NCI-H187 (cell line): ENCODE data around the gene PCK2.

Experiments used
- DNase-seq, 2 experiments: peaks; one replicate each; lab custom pipeline; 2025; lab: John Stamatoyannopoulos, UW

The PCK2 gene

DNA sequence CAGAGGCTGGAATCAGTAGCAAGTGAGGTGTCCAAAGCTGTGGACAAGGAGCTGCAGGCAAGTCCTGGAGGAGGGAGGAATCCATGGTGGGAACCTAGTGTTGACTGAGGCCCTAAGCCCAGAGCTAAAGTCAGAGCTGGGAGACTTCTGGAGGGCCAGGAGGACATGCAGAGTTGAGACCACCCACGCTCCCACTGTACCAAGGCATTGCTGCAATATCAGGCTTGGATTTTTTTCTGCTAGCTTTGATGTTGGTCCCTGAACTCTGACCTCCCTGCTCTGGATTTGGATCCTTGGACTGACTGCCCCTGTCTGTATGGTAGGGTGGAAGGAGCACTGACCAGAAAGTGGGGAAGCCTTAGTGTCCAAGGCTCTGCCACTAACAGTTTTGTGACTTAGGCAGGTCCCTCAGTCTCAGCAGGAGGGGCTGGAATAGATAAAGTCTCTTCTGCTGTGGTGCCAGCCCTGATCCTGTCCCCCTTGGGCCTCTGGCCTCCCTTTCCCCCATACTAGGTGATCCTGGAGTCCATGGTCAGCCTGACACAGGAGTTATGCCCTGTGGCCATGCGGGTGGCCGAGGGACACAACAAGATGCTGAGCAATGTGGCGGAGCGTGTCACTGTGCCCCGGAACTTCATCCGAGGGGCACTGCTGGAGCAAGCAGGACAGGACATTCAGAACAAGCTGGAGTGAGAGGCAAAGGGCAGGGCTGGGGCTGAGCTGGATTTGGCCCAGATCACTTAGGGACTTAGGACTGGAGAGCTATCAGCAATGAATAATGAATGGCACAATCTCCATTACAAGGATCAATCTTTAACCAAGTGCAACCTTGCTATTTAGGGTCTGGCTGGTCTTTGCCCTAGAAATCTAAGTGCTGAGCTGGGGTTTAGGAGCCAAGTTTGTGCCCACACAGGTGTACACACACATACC, 32.9 kb upstream of the PCK2 start:
- no peak for DNase-seq

DNA sequence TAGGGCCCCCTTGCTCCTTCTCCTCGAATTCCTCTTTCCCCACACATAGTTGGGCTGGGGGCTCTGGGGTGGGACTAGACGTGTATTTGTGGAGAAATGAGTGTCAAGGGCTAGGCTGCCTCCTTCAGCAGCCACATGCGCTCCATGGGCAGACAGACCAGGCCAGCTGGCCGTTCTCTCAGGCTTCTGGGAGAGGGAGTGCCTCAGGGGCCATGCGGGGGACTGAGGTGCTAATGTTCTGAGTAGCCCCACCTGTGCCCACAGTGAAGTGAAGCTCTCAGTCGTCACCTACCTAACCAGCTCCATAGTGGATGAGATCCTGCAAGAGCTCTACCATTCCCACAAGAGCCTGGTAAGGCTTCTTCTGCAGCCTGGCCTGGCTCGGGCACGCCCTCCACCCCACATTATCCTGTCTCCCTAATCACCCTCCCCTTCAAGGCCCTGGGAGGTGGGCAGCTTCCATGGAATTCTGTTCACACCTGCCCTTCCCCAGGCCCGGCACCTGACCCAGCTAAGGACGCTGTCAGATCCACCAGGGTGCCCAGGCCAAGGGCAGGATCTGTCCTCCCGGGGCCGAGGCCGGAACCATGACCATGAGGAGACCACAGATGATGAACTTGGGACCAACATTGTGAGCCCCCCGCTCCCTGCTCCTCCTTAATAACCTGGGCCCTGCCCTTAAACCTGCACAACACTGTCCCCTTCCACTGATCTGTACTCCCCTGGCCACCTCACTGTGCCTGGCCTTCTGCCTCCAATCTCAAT, 31.7 kb upstream of the PCK2 start:
- DNase-seq = no peak

DNA sequence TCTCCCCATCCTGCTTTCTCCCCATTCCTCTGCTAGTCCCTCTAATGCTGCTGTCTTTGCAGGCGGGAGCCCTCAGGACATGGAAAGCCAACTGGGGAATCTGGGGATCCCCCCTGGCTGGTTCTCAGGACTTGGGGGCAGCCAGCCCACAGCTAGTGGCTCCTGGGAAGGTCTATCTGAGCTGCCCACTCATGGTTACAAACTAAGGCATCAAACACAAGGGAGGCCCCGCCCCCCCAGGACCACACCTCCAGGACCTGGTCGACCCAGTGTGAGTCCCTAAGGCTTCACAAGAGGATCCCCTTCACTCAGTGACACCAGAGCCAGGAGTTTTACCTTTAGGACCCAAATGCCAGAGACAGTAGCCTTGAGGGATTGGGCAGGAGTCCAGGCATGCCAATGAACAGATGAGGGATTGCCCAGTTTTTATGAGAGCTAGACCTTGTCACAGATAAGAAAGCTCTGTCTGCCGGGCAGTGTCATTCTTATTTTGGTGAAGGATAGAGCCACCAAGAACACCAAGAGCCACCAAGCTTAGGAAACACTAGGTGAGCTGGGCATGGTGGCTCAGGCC, 30.8 kb upstream of the PCK2 start:
- no peak for DNase-seq

DNA sequence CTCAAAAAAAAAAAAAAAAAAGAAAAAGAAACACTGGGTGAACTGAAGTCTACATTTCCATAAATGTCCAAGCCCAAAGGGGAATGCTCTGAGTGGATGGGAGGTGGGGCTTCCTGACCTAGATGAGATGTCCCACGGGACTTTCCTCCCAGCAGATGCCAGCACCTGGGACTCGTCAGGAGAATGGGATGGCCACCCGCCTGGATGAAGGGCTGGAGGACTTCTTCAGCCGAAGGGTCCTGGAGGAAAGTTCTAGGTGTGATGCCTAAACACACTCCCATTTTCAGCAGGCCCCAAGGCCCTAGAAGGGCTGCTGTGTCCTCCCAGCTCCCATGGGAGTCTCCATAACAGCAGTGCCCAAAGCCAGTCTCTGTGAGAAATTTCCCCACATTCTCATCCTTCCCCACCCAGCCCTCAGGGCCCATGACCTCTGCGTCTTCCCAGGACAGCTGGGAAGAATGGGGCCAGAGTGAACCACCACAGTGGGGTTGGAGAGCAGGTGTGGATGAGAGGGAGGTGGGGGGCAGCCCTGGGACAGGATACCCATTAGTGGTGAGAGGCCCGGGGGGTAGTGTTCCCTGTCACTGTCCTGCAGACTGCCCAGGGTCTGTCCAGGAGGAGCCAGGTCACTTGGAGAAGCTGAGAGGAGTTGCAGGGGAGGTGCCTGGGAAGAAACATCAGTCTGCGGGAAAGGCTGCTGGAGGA, 29.9 kb upstream of the PCK2 start:
- DNase-seq = no peak

DNA sequence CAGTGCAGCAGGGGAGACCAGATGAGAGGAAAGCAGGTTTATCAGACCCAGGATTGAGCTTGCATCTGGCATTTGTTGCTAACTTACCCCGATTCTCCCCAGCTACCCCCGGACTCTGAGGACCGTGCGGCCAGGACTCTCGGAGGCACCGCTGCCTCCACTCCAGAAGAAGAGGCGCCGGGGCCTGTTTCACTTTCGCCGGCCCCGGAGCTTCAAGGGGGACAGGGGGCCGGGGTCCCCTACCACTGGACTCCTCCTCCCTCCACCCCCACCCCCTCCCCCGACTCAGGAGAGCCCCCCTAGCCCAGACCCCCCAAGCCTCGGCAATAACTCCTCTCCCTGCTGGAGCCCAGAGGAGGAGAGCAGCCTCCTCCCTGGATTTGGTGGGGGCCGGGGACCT, 29.3 kb upstream of the PCK2 start:
- no peak for DNase-seq

DNA sequence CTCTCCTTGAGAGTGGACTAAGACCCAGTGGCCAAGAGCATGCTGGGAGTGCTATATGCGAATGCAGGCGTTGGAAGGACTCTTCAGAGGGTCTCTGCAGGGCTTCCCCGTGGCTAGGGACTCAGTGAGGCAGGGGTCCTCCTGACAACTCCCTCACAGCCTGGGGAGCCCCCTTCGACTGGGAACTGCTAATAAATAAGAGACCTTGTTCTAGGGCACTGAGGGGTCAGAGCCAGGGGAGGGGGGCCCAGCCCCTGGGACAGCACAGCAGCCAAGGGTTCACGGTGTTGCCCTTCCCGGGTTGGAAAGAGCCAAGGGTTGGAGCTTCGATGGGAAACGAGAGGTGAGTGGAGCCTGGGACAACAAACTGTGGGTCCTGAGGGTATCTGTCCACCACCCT, 28.7 kb upstream of the PCK2 start:
- no peak for DNase-seq

DNA sequence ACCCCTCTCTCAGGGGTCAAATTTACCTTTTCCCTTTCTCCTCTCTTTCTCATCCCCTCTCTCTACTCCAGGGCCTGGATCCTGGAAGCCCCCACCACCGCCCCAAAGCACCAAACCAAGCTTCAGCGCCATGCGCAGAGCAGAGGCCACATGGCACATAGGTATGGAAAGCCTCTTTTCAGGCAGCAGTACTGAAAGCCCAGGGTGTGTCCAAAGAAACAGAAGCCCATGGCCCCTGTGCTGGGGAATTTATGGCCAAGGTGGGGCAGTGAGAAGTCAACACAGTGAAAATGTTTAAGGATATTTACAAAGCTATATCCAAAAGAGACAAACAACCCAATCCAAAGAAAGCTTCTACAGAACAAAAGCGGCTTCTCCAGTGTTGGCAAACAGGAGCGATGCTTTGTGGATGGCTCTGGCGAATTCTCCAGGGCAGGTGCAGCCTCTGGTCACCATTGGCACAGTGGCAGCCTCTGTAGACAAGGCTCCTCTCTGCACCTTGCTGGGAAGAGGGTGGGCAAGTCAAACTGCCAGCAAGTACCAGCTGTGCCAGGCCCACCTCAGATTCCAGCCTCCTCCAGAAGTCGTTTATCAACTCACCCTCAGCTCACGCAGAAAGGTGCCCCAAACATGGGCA, 27.5 kb upstream of the PCK2 start:
- no peak for DNase-seq

DNA sequence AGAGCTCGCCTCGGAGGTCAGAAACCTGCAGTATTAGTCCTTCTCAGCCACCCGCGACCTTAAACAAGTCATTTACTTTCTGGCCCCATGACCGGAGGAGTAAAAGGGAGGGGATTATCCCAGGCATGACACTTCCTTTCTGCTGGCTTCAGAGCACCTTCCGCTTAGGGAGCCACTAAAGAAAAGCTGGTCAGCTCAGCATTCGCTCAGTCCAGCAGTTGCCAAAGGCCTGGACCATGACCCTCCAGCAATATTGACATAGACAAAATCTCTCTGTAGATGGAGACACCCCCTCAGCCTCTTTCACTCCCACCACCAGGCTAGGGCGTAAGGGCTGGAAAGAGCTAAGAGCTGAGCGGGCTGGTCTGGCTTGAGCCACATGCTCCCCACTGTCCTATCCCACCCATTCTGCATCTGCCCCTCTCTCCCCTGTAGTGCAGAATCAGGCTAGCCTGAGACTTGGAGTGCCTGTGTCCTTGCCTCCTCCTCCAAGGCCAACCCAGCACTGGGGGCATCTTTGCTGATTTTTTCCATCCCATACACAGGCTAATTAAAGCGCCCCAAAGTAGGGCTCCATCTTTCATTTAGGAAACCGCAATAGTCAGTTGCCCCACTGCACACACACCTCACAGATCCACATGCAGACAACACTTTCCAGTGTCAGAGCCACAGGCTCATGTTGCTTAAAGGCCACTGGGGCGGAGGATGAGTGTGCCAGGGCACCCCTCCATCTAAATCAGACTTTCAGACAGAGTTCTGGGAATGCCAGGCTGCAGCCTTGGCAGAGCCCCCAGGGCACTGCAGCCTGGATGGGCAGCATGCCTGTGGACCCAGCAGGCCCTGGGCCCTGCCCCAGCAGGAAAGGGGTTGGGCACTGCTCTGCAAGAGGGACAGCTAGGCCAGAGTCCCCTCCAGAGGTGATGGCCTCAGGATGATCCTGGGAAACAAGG, 26.7 kb upstream of the PCK2 start:
- no peak for DNase-seq

DNA sequence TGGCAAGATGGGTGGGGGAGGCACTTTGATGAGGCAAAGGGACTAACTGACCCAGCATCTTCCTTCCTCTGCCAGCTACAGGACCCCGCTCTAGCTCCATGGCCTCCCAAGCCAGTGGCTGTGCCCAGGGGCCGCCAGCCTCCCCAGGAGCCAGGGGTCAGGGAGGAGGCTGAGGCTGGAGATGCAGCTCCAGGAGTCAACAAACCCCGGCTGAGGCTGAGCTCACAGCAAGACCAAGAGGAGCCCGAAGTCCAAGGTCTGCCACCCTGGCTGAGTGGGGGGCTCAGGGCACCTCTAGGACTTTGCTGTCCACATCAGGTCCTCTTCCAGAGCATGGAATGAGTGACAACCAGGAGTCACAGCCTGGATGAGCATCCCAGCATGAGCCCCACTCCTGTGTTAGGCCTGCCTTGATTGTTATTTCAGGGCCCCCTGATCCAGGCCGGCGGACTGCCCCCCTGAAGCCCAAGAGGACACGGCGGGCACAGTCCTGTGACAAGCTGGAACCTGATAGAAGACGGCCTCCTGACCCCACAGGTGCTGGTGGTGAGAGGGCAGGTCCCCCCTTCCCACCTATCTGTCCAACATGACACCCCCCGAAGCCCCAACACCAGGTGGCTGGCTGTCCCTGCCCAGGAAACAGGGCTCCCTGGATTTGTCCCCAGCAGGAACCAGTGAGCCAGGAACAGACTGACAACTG, 25.2 kb upstream of the PCK2 start:
- DNase-seq = no peak

DNA sequence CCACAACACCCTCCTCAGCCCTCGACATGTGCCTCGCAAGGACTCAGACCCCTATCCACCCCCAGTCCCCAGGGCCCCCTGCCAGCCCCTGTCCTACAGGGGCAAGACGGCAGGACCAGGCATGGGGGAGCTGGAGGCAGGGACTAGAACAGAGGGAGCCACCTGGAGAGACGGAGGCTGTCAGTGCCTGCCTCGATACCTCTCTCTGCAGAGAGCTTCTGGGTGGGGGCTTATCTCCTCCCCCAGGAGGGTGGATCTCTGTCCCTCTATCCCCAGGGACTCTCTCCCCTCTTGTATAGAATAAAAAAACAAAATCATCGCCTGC, 24.7 kb upstream of the PCK2 start:
- DNase-seq = no peak

DNA sequence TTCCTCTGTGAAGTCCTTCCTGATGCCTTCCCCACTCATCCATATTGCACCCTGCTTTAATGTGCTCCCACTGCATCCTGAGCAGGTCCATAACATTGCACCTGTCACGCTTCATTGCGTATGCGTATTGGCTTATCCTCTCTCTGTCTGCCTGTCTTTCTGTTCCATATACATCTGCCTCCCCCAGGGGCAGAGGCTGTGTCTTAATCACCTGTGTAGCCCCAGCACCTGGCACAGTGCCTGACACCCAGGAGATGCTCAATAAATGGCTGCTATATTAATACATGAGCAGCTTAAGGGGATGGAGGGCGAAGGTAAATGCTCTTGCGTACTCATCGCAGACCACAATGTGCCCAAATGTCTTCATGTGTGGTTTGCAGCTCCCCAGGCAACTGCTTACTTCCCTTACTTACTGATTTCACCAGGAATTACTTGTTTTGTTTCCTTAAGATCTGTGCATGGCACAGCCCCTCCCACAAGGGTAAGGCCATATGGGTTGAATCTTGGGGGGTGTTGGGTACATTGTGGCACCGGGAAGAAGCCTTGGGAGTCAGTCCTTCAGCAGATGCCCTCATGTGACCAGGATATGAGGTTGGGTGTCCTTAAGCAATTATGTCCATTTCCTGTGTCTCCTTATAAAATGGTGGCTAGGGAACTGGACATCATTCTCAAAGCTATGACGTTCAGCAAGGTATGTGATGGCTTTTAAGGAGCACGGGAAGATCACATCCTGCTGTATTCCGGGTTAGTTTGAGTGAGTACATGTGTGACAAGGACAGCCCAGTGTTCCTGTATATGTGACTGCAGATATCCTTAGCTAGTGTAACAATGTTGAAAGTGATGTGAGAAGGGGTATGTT, 23.6 kb upstream of the PCK2 start:
- DNase-seq = peak; percentile 43 to 44

DNA sequence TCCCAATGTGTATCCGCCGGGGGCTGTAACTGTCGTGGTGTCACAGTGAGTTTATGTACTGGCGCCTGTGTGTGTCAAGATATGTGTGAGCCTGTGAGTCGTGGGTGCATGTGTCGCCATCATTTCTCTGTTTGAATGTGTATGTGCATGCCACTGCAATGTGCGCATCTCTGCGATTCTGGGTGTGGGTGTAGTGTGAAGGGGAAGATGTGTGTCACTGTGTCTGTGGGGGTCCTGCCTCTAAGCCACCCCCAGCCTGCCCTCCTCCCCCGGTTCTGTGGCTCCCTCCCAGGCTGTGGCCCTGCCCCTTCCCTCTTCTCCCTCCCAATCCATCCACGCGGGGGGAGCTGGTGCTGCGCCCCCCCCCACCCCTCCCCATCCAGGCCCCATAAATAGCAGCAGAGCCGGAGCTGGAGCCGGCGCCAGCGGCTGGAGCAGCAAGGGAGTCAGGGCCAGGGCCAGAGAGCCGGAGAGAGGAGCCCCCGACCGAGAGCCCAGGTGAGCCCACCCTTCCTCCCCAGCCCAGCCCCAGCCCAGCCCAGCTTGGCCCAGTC, 22.9 kb upstream of the PCK2 start, which contains the start of gene CPNE6:
TSS of gene CPNE6 (plus strand) at position 419 of the 554 bp plus-strand sequence. CDS start 1,375 bp downstream, outside the sequence.
- no peak for DNase-seq

DNA sequence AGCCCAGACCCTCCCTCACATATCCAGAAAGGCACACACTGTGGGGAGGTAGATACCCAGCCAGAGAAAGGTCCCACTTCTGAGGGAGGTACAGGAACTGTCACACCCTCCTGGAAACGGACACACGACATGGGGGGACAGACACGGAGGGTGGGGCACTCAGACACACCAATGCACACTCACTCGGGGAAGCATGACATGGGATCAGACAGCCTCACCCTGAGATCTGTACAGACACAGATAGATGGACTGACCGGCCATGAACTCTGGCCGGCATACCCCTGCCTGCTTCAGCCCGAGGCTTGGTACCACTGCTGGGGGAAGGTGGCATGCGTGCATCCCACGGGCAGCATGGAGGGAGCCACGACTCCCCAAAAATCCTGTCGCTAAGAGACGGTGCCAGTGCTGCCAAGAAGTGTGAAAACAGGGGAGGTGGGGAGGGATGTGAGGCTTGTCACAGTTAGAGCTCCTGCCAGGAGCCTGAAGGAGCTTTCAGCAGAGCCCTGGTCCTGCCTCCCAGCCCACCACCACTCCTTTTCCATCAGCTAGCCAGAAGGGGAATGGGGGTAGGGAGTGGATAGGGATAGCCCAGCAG, 22.2 kb upstream of the PCK2 start:
- no peak for DNase-seq

DNA sequence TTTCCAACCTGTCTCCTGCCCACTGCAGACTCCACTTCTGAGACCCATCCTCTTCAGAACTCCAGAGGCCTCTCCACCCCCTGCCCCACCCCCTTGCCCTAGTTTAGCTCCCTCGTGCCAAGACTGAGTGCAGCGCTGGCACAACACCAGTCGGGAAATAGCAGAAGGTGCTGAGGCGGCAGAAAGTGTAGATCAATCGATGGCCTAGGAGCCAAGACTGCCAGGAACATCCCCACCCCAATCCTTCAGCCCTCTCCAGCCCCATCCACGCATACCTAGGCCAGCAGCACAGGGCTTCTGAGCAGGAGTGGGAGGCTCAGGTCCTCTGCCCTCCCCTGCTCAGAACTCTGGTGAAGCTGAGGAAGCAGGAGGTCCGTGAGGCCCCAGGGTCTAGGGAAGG, 21.7 kb upstream of the PCK2 start:
- no peak for DNase-seq

DNA sequence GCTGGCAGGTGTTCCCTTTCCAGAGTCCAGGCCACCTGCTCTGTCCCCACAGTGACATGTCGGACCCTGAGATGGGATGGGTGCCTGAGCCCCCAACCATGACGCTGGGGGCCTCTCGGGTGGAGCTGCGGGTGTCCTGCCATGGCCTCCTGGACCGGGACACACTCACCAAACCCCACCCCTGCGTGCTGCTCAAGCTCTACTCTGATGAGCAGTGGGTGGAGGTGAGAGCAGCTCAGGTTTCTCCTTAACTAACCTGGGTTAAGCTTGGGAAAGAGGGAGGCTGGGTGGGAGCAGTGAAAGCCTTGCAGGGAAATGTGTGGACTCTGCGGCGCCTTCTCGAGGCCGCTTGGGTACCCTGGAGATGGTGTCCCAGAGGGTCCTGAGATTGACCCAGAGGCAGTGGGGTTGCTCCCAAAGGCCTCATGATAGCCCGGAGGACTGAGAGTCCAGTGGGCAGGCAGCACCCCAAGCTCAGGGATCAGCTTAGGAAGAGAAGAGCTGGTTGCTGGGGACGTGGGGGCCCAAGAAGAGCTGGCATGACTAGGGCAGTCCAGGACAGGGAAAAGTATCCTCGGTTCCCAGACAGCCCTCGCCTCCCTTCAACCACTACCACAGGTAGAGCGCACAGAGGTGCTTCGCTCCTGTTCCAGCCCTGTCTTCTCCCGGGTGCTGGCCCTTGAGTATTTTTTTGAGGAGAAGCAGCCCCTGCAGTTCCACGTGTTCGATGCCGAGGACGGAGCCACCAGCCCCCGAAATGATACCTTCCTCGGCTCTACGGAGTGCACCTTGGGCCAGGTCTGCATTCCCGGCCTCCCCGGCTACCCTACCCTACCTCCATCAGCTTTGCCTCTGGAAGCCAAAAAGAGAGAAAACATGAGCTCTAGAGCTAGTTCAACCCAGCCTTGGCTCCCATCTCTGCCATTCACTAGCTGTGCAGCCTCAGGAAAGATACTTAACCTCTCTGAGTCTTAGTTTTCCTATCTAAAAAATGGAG, 20.9 kb upstream of the PCK2 start:
- DNase-seq = no peak

DNA sequence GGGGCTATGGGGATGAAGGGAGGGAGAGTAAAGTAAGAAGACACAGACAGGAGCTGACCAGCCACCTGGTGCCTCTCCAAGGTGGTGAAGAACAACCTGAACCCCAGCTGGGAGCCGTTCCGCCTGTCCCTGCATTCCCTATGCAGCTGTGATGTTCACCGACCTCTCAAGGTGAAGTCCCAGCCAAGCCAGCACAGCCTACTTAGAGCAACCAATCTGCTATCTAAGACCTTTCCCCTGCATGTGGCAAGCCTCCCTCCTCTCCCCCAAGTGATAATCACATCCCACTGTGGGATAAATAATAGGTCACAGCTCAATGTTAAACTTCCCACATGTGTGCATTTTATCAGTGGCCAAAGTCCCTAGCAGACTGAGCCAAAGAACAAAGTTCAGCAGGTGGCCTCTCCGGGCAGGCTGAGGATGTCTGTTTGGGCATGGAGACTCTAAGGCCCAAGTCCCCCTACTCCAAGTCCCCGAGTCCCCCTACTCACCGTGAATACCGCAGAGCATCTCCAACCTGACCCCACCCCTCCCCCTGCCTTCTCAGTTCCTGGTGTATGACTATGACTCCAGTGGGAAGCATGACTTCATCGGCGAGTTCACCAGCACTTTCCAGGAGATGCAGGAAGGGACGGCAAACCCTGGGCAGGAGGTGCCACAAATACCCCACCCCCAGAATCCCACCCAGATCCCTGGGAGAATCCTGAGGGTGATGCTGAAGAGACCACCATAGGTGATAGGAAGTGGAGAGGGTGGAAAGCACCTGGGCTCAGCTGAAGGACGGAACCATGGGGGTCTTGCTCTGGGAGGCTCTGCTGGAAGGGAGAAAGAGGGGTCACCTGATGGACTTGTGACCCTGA, 19.3 kb upstream of the PCK2 start:
- DNase-seq = no peak
